Ishikawa (cell line): ENCODE measurements around the gene SLA2.

Source experiments
- TAF1 ChIP-seq: IDR thresholded peaks from 2 replicates; pipeline ENCODE4 v1.6.1; 2012; ENCODE audit warnings: low read depth, mild to moderate bottlenecking
- TF ChIP-seq, protein P1 (sequence below): IDR thresholded peaks from 2 replicates; pipeline ENCODE4 v1.6.1; 2012; ENCODE audit warnings: low read depth, mild to moderate bottlenecking

GRCh38 chr20:36624068-36624943, 21.7 kb downstream of the SLA2 start:
- no peak for TF ChIP-seq TAF1
- TF ChIP-seq, protein P1, sequence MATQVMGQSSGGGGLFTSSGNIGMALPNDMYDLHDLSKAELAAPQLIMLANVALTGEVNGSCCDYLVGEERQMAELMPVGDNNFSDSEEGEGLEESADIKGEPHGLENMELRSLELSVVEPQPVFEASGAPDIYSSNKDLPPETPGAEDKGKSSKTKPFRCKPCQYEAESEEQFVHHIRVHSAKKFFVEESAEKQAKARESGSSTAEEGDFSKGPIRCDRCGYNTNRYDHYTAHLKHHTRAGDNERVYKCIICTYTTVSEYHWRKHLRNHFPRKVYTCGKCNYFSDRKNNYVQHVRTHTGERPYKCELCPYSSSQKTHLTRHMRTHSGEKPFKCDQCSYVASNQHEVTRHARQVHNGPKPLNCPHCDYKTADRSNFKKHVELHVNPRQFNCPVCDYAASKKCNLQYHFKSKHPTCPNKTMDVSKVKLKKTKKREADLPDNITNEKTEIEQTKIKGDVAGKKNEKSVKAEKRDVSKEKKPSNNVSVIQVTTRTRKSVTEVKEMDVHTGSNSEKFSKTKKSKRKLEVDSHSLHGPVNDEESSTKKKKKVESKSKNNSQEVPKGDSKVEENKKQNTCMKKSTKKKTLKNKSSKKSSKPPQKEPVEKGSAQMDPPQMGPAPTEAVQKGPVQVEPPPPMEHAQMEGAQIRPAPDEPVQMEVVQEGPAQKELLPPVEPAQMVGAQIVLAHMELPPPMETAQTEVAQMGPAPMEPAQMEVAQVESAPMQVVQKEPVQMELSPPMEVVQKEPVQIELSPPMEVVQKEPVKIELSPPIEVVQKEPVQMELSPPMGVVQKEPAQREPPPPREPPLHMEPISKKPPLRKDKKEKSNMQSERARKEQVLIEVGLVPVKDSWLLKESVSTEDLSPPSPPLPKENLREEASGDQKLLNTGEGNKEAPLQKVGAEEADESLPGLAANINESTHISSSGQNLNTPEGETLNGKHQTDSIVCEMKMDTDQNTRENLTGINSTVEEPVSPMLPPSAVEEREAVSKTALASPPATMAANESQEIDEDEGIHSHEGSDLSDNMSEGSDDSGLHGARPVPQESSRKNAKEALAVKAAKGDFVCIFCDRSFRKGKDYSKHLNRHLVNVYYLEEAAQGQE = no peak
